GM19397 (cell line): ENCODE results near the gene PRELID3B.
"Not testable (repeated sequence)": the region's sequence is repeated elsewhere in the genome, so short reads cannot be mapped to it uniquely, and the experiment has no call there.

Source experiments
- ATAC-seq: cut with Tn5 transposase; IDR thresholded peaks from one replicate; pipeline ENCODE4 v1.9.1; 2021; ENCODE audit warnings: mild to moderate bottlenecking, moderate library complexity; ENCODE audit not compliant: unreplicated experiment

Gene PRELID3B

DNA sequence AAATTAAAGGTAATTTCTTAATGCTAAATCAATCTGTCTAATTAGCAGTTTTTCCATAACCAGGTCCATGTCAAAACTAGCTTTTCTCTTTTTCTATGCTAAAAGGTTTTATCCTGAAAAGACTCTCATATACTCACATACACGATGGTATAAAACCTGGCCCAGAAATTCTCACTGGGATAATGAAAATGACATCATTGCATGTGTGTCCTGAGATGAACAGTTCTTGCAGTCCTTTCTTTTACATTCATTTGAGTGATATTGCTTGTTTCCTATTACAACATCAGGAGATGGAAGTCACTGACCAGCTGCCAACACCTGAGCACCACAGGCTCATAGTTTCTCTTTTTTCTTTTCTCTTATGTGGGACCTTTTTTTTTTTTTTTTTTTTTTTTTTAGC, 7.9 kb upstream of the PRELID3B start:
- no peak for ATAC-seq

DNA sequence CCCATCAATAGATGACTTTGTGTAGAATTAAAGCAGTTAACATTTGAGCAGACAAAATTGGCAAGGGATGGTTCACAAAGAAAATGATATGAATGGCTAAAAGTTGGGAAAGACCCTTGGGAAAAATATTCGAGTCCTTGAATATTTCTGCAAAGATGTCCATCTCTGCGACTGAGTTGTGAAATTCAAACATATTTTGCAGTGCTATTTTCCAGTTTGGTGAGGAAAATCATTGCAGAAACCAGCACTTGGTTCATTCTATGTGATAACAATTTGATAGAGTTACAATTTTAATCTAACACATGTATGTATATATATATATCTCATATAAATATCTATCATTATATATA, 6.1 kb upstream of the PRELID3B start:
- ATAC-seq: no peak

DNA sequence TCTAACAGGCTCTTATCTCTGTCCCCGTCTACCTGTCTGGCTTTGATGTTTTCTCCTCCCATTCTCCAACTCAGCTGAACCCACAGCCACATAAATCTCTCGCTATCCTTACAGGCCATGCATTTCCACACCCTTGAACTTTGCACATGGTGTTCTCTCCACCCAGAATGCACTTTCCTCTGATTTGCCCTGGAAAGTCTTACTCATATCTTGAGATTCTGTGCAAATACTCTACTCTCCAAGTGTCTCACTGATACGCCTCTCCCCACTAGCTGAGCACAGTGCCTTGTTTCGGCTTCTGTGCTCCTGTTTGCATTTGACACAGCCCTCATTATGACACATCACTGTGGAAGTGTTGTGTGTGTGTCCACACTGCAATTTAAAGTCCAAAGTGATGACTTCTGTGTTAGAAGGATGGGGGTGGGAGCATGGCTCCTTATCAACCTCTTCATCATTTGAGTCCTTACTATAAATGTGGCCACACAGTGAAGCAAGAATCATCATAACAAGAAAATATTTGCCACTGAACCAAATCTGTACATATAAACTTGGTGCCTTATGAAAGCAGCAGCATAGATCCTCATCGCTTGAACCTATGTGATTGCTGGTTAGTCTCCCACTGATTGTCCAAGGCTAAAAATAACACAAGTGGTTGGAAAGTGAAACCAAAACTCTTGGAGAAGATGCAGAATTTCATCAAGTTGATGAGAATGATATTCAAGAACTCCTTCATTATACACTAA, 5.5 kb upstream of the PRELID3B start:
- ATAC-seq: no peak

- no peak for ATAC-seq
Measured at GRCh38 chr20:59046862-59047261, 4.3 kb upstream of the PRELID3B start.

DNA sequence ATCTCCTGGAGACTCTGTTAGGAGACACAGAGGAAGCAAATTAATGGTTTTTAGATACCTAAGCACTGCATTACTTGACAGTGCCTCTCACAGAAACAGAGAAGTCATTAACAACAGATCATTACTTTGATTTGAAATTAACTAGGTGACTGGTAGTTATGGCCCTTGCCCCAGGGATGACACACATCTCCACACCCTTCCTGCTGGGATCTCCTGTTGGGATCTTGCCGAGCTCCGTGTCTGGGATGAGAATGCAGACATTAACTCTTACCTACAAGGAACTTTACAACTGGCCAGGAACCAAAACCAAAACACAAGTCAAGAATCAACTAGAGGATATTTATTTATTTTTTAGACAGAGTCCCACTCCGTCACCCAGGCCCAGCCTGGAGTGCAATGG, 2.2 kb upstream of the PRELID3B start:
- no peak for ATAC-seq

GRCh38 chr20:59044295-59044694, 1.7 kb upstream of the PRELID3B start:
- no peak for ATAC-seq

- no peak for ATAC-seq
Measured at GRCh38 chr20:59043698-59044097, 1.1 kb upstream of the PRELID3B start.

- ATAC-seq: peak; percentile 94
Measured at GRCh38 chr20:59042796-59043631, 428 bp upstream of the PRELID3B start.

DNA sequence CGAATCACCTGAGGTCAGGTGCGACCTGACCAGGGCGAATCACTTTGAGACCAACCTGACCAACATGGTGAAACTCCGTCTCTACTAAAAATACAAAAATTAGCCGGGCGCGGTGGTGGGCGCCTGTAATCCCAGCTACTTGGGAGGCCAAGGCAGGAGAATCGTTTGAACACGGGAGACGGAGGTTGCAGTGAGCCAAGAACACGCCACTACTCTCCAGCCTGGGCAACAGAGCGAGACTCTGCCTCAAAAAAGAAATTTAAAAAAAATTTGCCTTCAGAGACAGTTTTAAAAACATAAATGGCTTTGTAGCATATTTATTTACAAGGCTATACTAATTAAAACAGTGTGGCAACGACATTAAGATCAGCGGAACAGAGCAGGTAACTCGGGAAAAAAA, 1.1 kb downstream of the PRELID3B start:
- ATAC-seq: not testable (repeated sequence)

DNA sequence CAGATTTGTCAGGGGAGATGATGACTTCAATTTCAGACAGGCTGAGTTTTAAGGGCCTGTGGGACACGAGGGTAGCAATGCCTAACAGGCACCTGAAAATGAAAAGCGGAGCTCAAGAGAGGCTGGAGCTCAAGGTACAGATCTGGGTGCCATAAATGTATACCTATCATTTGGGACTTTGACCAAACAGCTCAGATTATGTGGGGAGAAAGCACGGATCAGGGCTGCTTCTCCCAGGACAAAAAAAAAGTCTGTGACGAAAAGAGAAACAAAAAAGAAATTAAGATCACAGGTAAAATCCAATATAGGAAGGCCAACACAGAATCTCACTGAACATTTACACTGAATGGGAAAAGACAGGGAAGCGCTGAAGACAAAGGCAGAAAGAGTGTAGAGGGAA, 1.9 kb downstream of the PRELID3B start:
- no peak for ATAC-seq

GRCh38 chr20:59039233-59039632, 3.4 kb downstream of the PRELID3B start:
- no peak for ATAC-seq

GRCh38 chr20:59037386-59037785, 5.2 kb downstream of the PRELID3B start:
- no peak for ATAC-seq

DNA sequence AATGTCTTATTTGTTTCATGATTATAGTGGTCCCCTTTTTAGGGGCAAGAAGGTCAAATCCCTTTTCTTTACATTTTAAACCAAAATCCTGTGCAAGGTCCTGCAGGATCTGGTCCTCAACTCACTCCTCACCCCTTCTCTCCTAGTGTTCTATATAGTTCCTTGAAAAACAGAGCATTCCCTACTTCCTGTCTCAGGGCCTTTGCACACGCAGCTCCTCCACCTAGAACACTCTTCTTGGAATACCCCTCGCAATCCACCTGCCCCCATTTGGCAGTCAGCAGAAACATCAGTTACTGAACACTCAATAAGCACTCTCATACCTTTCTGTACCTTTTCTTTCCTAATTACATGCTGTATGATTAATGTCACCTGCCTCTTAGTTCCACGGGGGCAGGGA, 7.2 kb downstream of the PRELID3B start:
- ATAC-seq: no peak

GRCh38 chr20:59033616-59034165, 8.9 kb downstream of the PRELID3B start:
- ATAC-seq: no peak

GRCh38 chr20:59033093-59033492, 9.5 kb downstream of the PRELID3B start:
- ATAC-seq: no peak

- ATAC-seq: no peak
Measured at GRCh38 chr20:59032713-59033059, 9.9 kb downstream of the PRELID3B start.

DNA sequence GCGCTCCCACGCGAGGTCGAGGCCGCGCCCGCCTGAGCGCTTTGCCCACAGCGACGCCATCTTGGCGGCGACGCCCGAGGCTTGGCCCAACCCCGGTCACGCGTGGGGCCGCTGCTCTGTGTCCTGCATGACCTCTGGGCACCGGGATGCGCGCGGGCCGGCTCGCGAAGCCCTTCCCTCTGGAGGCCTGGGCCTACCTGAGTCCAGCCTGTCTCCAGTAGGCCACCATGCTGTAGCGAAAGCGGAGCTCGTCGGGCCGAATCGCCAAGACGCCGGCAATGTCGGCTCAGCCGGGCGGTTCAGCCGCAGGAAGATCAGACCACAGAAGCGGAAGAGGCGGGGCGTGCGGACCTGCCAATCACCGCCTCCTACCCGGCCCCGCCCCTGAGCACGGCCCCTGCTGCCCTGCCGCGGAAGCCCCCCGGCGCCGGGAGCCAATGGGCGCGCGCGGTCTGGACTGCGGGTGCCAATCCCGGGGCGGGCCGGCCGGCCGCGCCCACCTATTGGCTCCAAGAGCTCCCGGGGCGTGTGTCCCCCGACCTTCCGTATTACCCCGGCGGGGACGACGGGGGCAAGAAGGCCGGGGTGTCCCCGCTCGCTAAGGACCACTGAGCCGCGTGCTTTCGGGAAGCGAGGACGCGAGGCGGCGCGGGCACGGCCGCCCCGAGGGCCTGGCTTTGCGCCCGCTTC, 10.4 kb downstream of the PRELID3B start, which contains the start of gene ATP5F1E:
Gene ATP5F1E (minus strand): TSS at position 313 of the 690 bp plus-strand sequence. CDS start 84 bp downstream, at position 229.
- ATAC-seq: peak; percentile 97

- no peak for ATAC-seq
Measured at GRCh38 chr20:59031564-59032022, 11.0 kb downstream of the PRELID3B start.

GRCh38 chr20:59030911-59031563, 11.5 kb downstream of the PRELID3B start:
- no peak for ATAC-seq

- ATAC-seq: no peak
Measured at GRCh38 chr20:59028812-59029211, 13.8 kb downstream of the PRELID3B start.
